NOMO-1 treated with dmso at 0.1 percent for 144 hours (cell line): ENCODE data around the gene RRP8.

Experiments
- DNase-seq: peaks from one replicate; lab custom pipeline; 2025; ENCODE audit not compliant: unreplicated experiment; lab: John Stamatoyannopoulos, UW

RRP8 gene

DNA sequence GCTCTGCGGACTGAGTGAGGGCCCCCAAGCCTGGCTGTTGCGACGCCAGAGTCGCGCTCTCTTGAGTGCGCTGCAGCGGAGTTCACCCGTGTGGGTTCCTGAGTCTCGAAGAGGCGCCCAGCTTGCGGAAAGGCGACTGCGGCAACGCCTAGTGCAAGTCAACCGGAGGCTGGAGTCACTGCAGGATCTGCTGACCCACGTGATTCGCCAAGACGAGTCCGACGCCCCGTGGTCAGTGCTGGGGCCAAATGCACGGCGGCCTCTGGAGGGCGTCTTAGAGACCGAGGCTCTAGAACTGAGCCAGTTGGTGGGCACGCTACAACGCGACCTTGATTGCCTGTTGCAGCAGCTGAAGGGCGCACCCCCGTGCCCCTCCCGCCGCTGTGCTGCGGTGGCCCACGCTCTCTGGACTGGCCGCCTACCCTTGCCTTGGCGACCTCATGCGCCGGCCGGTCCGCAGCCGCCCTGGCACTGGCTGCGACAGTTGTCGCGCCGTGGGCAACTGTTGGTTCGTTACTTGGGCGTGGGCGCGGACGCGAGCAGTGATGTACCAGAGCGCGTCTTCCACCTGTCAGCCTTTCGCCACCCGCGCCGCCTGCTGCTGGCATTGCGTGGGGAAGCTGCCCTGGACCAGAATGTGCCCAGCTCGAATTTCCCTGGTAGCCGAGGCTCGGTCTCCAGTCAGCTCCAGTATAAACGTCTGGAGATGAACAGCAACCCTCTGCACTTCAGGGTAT, 32.6 kb downstream of the RRP8 start:
- DNase-seq: no peak

DNA sequence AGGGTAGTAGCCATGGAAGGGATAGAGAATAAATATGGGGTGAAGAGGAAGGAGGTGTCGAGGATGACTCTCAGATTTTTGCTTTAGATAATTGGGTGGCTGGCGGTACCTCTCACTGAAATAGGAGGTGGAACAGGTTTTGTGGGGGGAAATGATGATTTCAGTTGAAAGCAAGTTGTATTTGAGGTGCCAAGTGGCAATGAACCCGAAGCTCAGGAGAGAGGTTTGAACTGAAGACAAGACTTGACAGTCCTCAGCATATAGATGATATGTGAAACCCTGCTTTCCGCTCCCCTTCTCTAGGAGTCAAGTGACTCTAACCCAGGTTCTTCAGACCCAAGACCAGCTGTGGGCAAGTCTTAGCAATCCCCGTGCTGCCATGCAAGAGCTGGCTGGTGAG, 33.7 kb downstream of the RRP8 start:
- DNase-seq: no peak

DNA sequence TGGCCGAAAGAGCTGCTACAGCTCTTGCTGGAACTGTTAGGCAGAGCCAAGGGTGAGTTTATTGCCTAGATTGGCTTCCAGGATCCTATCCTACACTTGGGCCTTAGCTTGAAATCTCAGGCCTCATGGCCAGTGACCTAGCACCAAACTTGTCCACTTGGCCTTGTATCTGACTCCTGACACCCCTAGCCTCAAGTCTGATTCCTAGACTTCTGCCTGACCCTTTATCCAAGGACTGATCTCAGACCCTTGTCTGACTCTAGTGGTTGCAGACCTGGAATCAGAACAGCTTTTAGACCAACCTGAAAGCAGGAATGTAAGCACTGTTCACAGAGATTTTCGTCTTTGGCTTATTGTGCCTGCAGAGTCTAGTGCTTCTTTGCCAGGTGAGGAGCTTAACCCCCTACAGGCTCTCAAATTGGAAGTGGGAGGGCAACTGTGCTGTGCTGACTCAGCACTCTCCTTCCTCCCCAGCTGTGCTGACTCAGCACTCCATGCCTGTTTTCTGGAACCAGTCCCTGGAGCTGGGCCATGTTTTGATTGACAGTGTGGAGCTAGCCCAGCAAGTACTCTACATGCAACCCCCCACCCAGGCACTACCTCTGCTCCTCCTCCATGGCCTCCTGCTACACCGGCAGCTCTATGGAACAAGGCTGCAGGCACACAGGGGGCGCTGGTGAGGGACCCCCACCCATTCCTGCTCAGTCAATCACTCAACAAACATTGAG, 35.1 kb downstream of the RRP8 start:
- DNase-seq: no peak

DNA sequence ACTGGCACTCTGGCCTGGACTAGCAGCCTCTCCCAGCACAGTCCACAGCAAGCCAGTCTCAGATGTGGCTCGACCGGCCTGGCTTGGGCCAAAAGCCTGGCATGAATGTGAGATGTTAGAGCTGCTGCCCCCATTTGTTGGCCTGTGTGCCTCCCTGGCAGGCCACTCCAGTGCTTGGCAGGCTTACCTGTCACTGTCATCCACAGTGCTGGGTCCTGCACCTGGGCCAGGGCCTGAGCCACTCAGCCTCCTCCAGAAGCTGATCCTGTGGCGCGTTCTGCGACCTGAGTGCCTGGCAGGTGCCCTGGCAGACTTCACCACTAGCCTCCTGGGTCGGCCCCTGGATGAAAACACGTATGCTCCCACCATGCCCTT, 36.1 kb downstream of the RRP8 start:
- no peak for DNase-seq

DNA sequence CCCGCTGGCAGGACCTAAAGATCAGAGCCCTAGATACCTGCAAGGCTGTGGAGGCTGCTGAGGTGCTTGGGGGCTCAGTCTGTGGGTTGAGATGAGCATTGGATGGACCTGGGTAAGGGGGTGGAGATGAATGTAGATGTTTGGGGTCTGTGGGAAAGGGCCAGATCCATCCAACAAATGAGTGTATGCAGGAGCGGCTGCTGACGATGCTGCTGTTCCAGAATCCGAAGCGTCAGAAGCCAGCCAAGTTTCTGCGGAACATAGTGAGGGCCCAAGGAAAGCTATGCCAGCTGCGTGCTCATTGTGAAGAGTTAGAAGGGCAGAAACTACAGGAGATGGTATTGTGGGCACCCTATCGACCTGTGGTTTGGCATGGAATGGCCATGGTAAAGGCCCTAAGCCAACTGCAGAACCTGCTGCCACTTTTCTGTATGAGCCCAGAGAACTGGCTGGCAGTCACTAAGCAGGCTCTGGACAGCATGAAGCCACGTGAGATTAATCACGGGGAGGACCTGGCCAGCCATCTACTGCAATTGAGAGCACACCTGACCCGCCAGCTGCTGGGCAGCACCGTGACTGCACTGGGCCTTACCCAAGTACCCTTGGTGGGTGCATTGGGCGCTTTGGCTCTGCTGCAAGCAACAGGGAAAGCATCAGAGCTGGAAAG, 36.6 kb downstream of the RRP8 start:
- DNase-seq: no peak

DNA sequence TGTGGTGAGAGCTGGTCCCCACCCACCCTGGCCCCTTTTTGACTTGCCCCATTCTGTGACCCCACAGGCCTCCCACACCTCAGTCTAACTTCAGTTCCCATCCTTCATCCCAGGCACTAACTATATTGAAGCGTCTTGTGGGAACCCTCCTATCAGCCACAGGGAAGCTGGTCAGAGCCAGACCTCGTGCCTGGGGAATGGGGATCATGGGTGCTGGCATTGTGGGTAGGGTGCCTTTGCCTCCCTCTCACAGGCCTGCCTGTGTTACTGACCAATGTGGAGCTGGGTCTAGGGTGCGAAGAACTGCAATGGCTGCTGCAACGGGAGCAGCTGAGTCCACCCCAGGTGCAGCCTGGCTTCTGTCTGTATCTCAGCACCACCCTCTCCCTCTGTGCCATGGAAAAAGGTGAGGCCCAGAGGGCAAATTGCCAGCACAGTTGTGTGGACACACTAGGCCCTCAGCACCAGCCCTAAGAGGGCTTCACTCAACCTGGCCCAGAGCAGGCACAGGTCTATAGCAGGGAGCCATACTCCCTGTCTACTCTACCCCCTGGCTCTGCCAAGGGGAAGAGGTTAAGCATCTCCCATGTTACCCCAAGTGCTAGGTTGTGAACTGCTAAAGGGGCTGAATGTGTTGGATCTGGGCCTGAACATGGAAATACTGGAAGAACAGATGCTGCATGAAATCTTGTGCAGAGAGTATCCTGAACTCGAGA, 37.3 kb downstream of the RRP8 start:
- no peak for DNase-seq

DNA sequence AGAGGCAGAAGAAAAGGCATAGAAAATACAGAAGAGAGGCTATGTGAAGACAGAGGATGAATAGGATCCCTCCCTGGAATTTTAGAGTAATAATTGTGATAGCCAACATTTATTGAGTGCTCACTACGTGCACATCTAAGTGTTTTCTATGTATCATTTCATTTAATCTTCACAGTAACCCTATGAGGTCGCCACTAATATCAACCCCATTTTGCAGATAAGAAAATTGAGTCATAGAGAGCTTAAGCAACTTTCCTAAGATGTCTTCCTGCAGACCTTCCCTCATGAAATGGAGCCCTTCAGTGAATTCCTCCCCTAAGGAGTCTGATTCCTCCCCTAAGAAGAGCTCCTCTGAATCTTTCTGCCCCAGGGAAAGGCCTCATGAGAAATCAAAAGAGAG, 38.1 kb downstream of the RRP8 start:
- DNase-seq: no peak

DNA sequence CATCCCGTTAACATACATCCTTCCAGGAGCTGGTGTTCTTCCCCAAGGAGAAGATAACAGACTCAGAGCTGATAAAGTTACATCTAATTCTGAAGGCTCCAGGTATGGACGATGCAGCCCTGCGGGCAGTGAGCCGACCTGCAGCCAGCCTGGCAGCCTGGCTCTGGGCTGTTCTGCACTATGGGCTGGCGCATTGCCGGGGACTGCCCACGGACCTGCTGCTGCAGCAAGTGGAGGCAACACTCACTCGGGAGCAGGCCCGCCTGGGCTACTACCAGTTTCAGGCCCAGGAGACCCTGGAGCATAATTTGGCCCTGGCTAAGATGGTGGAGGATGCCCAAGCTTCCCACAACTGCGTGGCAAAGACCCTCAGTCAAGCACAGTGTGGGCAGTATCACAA, 39.7 kb downstream of the RRP8 start:
- no peak for DNase-seq

DNA sequence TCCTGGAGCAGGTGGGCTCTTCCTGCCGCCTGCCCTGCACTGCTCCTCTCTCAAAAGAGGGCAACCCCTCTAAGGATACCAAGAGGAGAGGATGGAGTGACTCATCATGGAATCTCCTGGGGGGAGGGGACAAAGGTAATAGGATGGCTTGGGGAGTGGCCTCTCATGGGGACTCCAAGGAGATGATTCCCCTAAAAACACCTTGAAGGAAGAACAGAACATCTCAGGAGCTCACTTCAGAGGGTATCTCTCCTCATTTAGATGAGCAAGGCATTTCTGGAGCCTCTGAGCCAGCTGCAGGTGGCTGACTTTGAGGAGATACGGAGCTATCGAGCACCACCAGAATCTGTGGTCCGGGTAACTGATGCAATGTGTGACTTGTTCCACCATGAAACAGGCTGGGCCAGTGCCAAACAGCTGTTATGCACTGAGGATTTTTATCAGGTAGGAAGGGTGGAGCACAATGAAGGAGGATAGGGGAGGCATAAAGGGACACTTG, 40.2 kb downstream of the RRP8 start:
- DNase-seq: no peak

DNA sequence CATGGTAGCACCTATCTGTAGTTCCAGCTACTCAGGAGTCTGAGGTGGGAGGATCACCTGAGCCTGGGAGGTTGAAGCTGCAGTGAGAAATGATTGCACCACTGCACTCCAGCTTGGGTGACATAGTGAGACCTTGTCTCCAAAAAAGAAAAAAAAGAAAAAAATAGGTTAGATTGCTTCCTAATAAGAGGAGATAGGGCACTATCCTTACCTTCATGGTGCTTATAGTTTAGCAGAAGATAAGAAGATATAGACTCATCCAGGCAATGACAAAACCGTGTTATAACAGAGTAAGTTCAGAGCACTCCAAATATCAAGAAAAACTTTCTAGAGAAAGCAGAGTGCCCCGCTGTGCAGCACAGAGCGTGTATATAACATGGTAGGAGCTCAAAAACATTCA, 42.1 kb downstream of the RRP8 start:
- no peak for DNase-seq

DNA sequence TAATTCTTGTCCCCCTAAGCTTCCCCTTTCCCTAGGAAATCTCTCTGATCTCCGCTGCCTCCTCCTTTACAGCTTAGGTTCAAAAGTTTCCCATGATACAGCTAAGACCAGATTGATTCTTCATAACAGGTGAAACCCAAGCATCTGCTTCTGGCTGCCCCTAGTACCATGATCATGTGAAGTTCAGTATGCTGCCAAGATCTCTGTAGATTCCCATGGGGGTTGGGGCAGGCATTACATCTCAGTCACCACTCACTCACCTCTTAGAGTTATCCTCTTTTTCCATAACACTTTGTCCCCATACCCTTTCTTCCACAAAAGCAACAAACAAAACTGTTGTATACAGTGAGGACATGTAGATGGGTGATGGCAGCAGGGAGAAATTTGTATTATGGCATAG, 44.0 kb downstream of the RRP8 start:
- DNase-seq: no peak

DNA sequence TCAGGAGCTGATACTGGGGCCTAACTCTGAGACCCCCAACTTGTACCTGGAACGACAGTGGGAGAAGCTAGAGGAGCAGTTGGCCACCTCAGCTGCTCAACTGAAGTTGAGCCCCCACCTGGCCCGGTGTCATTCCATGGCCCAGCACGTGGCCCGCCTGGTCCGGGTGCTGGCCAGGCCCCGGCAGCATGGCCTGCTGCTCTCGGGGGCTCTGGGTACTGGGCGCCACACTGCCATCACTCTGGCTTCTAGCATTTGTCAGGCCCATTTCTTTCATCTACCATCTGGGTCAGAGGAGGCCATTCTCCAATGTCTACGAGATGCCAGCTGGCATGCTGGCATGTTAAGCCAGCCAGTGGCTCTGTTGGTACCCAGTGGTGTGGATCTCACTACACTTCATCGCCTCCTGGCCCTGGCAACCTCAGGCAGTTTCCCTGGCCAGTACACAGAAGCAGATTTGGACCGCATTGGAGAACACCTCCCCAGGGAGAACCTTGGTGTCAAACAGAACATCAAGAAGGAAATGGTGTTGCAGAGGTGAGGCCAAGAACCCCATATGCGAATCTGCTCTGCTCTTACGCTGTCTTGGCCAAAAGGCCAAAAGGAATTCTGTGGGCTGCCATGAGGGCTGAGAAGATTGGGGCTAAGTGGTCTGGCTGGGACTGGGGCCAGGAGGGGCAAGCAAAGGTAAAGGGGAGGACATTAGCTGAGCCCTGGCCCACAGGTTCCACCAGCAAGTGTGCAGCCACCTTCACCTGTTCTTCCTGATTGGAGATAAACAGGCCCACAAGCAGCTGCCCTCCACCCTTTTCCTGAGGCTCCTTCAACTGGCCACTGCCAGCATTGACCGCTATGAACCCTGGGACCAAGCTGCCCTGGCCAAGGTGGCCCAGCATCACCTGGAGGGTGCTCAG, 45.4 kb downstream of the RRP8 start:
- no peak for DNase-seq

DNA sequence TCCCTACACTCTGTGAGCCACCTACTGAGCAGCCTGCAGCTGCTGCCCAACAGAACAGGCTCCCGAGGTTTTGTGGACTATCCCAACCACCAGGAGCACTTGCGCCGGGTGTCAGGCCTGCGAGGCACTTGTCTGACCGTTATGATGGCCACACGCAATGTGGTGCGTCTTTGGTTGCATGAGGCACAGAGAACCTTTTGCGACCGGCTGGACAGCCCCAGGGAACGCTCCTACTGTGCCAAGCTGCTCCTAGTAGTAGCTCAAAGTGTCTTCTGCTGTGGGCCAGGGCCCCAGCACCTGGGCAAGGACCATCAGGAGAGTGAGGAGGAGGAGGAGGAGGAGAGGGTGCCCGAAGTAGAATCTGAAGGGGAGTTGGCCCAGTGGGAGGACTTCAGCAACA, 46.4 kb downstream of the RRP8 start:
- DNase-seq: no peak

DNA sequence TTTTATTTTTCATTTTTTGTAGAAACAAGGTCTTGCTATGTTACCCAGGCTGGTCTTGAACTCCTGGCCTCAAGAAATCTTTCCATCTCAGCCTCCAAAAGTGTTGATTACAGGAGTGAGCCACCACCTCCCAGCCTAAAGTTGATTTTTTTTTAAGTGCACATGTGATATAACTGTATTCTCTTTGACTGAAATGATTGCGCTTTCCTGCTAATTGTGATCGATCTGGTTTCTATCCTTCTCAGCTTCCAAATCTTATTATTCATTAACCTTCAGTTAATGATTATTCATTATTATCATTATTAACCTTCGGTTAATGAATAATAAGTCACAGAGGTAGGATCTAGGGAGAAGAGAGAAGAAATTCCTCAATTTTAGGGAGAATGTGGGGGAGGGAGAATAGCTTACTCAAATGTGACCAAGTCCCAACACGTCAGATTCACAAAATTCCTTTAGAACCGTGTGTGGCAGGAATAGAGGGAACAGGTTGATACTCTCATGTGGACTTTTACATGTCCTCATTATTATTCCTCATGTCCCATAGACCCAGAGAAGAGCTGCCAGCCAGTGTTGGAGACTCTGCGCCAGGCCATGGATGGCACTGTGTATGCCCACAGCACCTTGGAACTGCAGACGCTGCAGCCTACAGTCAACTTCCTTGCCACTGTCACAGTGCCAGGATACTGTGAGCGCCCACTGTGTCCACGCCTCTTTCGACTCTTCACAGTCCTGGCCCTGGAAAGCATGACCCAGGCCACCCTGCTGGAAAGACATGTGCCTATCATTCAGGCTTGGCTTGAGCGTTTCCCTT, 47.1 kb downstream of the RRP8 start:
- no peak for DNase-seq

DNA sequence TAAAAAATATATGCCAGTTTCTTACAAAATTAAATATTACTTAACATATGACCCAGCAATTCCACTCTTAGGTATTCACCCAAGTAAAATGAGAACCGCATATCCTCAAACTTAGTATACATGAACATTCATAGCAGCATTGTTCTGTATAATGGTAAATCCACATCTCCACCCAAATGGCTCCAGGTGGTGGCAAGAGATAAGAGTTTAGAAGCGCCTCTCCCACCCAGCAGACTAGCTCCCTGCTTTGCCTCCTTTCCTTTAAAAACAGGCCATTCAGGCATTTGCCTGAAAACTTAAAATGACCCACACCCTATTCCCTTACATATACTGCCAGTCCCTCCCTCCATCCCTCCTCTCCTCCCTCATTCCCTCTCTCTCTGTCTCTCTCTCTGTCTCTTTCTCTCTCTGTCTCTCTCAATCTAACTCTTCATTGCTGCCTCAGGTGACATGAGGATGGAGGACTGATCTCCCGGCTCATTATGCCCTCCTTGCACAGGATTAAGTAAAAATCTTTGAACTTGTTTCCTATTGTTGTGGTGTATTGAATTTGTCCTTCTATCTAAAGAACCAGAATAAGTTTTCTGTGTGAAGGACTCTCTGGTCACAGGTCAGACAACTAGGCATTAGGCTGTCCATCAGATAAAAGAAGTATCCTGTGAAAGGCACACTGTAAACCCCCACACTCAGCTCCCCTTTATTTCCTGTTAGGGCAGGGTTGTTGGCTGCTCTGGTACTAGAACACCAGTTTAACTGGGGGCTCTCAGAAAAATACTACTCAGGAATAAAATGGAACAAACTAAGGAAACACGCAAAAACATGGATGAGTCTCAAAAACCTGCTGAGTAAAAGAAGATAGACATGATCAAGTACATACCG, 48.3 kb downstream of the RRP8 start:
- no peak for DNase-seq

DNA sequence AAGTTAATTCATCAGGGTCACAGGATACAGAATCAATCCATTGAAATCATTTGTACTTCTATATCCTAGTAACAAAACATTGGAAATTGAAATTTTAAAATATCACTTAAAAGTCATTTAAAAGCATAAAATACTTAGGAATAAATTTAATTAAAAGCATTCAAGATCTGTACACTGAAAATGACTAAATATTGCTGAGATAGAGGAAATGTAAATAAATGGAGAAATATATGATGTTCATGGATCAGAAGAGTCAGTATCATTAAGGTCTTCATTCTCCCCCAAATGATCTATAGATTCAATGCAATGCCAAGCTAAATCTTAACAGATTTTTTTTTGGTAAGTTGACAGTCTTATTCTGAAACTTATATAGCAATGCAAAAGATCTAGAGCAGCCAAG, 49.8 kb downstream of the RRP8 start:
- DNase-seq: no peak

DNA sequence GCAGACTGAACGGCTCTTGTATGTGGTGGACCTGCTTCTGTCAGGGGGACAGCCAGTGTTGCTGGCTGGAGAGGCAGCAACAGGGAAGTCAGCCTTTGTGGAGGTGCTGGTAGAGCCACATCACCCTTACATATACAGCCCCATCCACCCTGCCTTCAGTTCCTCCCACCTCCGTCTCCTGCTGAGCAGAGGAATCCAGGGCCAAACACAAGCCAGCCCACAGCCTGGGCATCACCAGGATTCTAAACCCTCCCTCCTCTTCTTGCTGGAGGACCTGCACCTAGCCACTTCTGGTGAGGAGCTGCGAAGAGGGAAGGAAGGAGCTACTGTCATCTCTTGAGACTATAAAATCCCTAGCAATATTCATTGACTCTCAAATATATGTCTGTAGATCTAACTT, 54.8 kb downstream of the RRP8 start:
- no peak for DNase-seq

DNA sequence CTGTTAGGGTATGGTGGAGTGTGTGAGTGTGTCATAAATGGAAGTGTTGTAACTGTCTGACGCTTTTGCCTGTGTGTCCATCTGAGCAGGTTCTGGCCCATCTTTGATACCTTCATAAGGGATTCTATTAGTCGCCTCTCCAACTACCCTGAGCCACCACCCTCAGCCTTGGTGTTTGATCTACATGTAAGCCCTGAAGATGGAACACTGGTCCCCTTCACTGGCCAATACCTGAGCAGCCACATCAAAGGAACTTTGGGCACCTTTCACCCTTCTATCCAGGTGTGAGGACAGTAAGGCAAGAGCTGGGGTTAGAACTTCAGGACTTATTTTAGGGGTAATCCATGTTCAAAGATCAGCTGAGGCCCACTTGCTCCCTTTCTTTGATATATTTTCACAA, 55.3 kb downstream of the RRP8 start:
- no peak for DNase-seq

DNA sequence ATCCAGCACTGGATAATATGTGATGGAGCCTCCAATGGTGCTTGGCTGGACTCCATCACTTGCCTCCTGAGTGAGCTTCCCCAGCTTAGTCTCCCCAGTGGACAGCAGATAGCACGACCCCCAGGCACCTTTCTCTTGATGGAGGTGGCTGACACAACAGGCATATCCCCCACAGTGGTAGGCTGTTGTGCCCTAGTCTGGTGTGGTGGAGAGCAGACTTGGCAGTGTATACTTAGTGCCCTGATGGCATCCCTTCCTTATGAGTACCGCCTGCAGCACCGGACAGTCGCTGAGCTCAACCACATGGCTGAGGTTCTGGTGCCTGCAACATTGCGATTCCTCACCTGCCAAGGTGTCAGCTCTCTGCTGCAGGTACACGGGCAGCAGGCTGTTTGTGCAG, 56.2 kb downstream of the RRP8 start:
- DNase-seq: no peak
